OCI-LY1 (cell line): Measurements from ENCODE around the gene LONP1.
A peak's percentile ranks its signal among the peaks of the same experiment; 100 is the strongest.

Source experiments
- H2AFZ ChIP-seq: fragments of 200-600 bp; sonication (generic), shearing (Covaris generic); 2 replicates; pipeline ENCODE4 v1.6.0; 2014; ENCODE audit warnings: antibody characterized with exemption, mild to moderate bottlenecking, low read length
- H3F3A ChIP-seq: fragments of 200-600 bp; sonication (generic), shearing (Covaris generic); 2 replicates; pipeline ENCODE4 v1.6.0; 2014; ENCODE audit warnings: mild to moderate bottlenecking, antibody characterized with exemption, low read length, moderate library complexity; ENCODE audit not compliant: insufficient read depth
- H3K27ac ChIP-seq: fragments of 200-600 bp; sonication (generic); 2 replicates; pipeline ENCODE4 v1.5.1; 2014; ENCODE audit warnings: low read length, mixed run types, mild to moderate bottlenecking, low read depth; ENCODE audit not compliant: poor library complexity, severe bottlenecking
- H3K27me3 ChIP-seq: fragments of 200-600 bp; sonication (generic); 2 replicates; pipeline ENCODE4 v1.6.0; 2014; ENCODE audit warnings: antibody characterized with exemption, mild to moderate bottlenecking, low read length, moderate library complexity; ENCODE audit not compliant: insufficient read depth
- H3K36me3 ChIP-seq: fragments of 200-600 bp; sonication (generic); 2 replicates; pipeline ENCODE4 v1.6.1; 2014; ENCODE audit warnings: mild to moderate bottlenecking, antibody characterized with exemption, low read length, moderate library complexity, mixed read lengths; ENCODE audit not compliant: insufficient read depth
- H3K4me1 ChIP-seq: fragments of 200-600 bp; sonication (generic); 2 replicates; pipeline ENCODE4 v1.5.1; 2014; ENCODE audit warnings: mild to moderate bottlenecking, low read length, moderate library complexity; ENCODE audit not compliant: insufficient read depth, severe bottlenecking
- H3K4me2 ChIP-seq: fragments of 200-600 bp; sonication (generic), shearing (Covaris generic); 2 replicates; pipeline ENCODE4 v1.6.1; 2014; ENCODE audit warnings: low read length
- H3K4me3 ChIP-seq: fragments of 200-600 bp; sonication (generic); 2 replicates; pipeline ENCODE4 v1.5.1; 2014; ENCODE audit warnings: low read length, low read depth, mild to moderate bottlenecking, mixed read lengths; ENCODE audit not compliant: poor library complexity, severe bottlenecking
- H3K79me2 ChIP-seq: fragments of 200-600 bp; shearing (Covaris generic); 2 replicates; pipeline ENCODE4 v1.6.1; 2016; ENCODE audit warnings: mixed run types, low read length, mixed read lengths; ENCODE audit not compliant: insufficient read depth
- H3K9ac ChIP-seq: fragments of 200-600 bp; sonication (generic), shearing (Covaris generic); 2 replicates; pipeline ENCODE4 v1.6.1; 2014; ENCODE audit warnings: mild to moderate bottlenecking, low read length, mixed read lengths
- H3K9me2 ChIP-seq: fragments of 200-600 bp; sonication (generic), shearing (Covaris generic); 2 replicates; pipeline ENCODE4 v1.6.1; 2014; ENCODE audit warnings: low read depth, mild to moderate bottlenecking, low read length, mixed read lengths
- H3K9me3 ChIP-seq: fragments of 200-600 bp; shearing (Covaris generic); 2 replicates; pipeline ENCODE4 v1.6.1; 2014; ENCODE audit warnings: low read length, mixed read lengths
- H4K20me1 ChIP-seq: fragments of 200-600 bp; sonication (generic), shearing (Covaris generic); 2 replicates; pipeline ENCODE4 v1.6.0; 2016; ENCODE audit warnings: mild to moderate bottlenecking, low read length; ENCODE audit not compliant: insufficient read depth
- CTCF ChIP-seq: fragments of 200-600 bp; sonication (generic), shearing (Covaris generic); IDR thresholded peaks from 2 replicates; pipeline ENCODE4 v1.5.1; 2017; ENCODE audit warnings: mild to moderate bottlenecking, antibody characterized with exemption, low read length, moderate library complexity, mixed read lengths
- EZH2 ChIP-seq: fragments of 200-600 bp; sonication (generic), shearing (Covaris generic); IDR thresholded peaks from 2 replicates; pipeline ENCODE4 v1.8.0; 2017; ENCODE audit warnings: borderline replicate concordance, mixed run types, mild to moderate bottlenecking, antibody characterized with exemption, low read length, moderate library complexity, mixed read lengths

Gene LONP1

DNA sequence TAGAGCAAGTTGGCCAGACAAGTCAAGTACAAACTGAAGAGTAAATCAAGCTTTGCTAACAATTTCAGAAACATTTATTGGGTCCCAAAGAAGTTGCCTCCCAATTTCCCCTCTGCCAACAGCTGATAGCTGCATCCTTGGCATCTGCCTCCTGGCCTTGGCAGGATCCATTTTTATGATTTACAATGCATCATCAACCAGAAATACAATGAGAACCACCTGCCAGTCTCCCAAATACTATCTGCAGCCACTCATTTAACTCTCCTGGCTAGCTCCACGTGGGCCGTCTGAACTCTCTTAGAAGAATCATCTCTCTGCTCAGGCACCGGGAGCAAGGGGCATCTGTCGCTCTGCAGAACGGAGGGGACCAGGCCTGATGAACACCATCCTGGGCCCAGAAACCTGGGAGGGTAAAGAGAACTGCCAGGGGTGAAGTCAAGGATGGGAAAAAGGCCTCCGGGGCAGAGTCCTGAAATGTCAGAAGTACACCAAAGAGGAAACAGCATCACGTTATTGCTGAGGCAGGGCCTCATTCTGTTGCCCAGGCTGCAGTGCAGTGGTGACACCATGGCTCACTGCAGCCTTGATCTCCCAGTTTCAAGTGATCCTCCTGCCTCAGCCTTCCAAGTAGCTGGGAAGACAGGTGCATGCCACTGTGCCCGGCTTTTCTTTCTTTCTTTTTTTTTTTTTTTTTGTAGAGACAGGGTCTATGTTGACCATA, 2.6 kb downstream of the LONP1 start:
- H3K9me3 ChIP-seq = no peaks in the 10 kb centered on the region
- peaks cover 39% of the 10 kb centered on the region for H3K36me3 ChIP-seq
- TF ChIP-seq CTCF (no peak), EZH2 (no peak)
- H3K27me3 ChIP-seq = no peaks in the 10 kb centered on the region
- no peaks in the 10 kb centered on the region; the same call in 1 of the 2 replicates for H4K20me1 ChIP-seq
- H3K79me2 ChIP-seq = peaks cover 45% of the 10 kb centered on the region
- H3K9ac ChIP-seq = peak overlapping the region; percentile 83; the same call in 1 of the 2 replicates
- peak overlapping the region; percentile 77 for H3K4me3 ChIP-seq
- H3K27ac ChIP-seq = no peak overlapping the region
- H3K4me1 ChIP-seq = peaks cover 30% of the 10 kb centered on the region
- peak overlapping the region; percentile 93 for H3K4me2 ChIP-seq
- H2AFZ ChIP-seq = no peak overlapping the region
- no peaks in the 10 kb centered on the region for H3F3A ChIP-seq
- no peaks in the 10 kb centered on the region for H3K9me2 ChIP-seq

GRCh38 chr19:5714816-5715215, 5.1 kb downstream of the LONP1 start:
- no peak overlapping the region for H3K4me3 ChIP-seq
- no peak overlapping the region for H3K27ac ChIP-seq
- H3K9me2 ChIP-seq = no peaks in the 10 kb centered on the region
- peaks cover 21% of the 10 kb centered on the region for H3K4me1 ChIP-seq
- peaks cover 45% of the 10 kb centered on the region for H3K79me2 ChIP-seq
- no peak overlapping the region for H3K9ac ChIP-seq
- H3K9me3 ChIP-seq = no peaks in the 10 kb centered on the region
- no peak for TF ChIP-seq EZH2
- no peak for TF ChIP-seq CTCF
- no peaks in the 10 kb centered on the region; the same call in 1 of the 2 replicates for H4K20me1 ChIP-seq
- peaks cover 62% of the 10 kb centered on the region for H3K36me3 ChIP-seq
- H3F3A ChIP-seq = no peaks in the 10 kb centered on the region
- H3K27me3 ChIP-seq = no peaks in the 10 kb centered on the region
- no peak overlapping the region for H3K4me2 ChIP-seq
- H2AFZ ChIP-seq = no peak overlapping the region

DNA sequence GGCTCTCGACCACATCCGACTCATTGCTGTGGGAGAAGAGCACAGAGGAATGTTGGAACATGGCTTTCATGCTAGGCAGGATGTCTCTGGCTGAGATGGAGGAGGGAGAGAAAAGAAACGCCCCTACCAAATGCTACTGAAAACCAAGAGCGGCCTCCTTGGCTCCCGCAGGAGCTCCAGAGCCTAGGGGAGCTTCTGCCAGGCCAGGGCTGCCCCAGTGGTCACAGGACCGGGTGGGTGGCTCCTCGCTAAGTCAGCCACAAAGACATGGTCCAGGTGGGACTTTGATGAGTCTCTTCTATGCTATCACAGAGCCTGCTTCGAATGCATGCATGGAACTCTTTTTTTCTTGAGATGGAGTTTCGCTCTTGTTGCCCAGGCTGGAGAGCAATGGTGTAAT, 6.7 kb downstream of the LONP1 start:
- Histone ChIP-seq H3K27me3 (no peaks in the 10 kb centered on the region), H3K4me2 (no peak overlapping the region), H3K9me3 (no peaks in the 10 kb centered on the region), H3F3A (no peaks in the 10 kb centered on the region), H3K79me2 (peaks cover 29% of the 10 kb centered on the region), H3K9ac (no peak overlapping the region), H3K27ac (no peak overlapping the region), H2AFZ (no peak overlapping the region), H3K36me3 (peaks cover 73% of the 10 kb centered on the region), H3K4me1 (peaks cover 12% of the 10 kb centered on the region), H3K4me3 (no peak overlapping the region), H3K9me2 (no peaks in the 10 kb centered on the region), H4K20me1 (no peaks in the 10 kb centered on the region; the same call in 1 of the 2 replicates)
- TF ChIP-seq EZH2 (no peak), CTCF (no peak)
